ENCODE results near the gene C10orf88. TPM values are rescaled to one million over a fixed set of nuclear protein-coding genes. Genes with fewer than 3 reads are reported as not detected.
A peak's percentile ranks its signal among the peaks of the same experiment; 100 is the strongest.

Gene C10orf88
- total and polyA plus RNA-seq, 2 of the 8 experiments (the other 6 are each of a cell fraction or from before 2014, with no cell fraction given): 3.2 to 11.0 TPM

DNA sequence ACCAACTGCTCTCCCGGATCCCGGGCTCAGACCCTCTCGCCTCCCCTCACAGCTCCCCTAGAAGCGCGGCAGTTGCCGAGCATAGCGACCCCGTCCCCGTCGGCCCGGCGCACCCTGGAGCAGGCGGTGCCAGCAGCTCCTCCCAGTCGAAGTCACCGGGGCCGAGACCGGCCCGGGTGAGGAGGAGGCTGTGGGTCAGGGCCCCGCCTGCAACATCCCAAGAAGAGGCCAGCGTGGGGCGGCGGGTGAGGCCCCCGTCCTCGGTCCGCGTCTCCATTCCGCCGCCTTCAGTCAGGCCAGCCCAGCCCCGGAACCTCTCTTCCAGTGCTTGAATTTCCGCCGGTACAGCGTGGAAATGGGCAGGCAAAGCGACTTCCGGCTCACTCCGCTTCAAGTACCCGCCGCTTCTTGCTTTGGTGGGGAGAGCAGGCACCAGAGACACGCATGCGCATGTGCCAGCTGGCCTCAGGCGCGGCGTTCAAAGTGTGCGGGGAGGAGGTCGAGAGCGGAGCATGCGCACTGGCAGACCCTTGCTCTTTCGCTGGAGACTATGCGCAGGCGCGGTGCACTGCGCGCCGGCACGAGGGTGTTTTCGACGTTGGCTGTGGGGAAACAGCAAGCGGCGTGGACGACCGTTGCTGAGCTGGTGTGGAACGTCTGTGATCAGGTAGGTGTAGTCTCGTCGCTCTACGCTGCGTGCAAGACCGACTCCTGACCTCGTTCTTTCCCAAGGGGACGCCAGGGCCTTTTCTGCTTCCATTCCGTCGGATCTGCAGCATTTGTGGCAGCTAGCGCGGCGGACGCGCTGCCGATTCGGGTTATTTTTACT lies at the start of gene C10orf88 (continued):
- TF ChIP-seq, protein P1, sequence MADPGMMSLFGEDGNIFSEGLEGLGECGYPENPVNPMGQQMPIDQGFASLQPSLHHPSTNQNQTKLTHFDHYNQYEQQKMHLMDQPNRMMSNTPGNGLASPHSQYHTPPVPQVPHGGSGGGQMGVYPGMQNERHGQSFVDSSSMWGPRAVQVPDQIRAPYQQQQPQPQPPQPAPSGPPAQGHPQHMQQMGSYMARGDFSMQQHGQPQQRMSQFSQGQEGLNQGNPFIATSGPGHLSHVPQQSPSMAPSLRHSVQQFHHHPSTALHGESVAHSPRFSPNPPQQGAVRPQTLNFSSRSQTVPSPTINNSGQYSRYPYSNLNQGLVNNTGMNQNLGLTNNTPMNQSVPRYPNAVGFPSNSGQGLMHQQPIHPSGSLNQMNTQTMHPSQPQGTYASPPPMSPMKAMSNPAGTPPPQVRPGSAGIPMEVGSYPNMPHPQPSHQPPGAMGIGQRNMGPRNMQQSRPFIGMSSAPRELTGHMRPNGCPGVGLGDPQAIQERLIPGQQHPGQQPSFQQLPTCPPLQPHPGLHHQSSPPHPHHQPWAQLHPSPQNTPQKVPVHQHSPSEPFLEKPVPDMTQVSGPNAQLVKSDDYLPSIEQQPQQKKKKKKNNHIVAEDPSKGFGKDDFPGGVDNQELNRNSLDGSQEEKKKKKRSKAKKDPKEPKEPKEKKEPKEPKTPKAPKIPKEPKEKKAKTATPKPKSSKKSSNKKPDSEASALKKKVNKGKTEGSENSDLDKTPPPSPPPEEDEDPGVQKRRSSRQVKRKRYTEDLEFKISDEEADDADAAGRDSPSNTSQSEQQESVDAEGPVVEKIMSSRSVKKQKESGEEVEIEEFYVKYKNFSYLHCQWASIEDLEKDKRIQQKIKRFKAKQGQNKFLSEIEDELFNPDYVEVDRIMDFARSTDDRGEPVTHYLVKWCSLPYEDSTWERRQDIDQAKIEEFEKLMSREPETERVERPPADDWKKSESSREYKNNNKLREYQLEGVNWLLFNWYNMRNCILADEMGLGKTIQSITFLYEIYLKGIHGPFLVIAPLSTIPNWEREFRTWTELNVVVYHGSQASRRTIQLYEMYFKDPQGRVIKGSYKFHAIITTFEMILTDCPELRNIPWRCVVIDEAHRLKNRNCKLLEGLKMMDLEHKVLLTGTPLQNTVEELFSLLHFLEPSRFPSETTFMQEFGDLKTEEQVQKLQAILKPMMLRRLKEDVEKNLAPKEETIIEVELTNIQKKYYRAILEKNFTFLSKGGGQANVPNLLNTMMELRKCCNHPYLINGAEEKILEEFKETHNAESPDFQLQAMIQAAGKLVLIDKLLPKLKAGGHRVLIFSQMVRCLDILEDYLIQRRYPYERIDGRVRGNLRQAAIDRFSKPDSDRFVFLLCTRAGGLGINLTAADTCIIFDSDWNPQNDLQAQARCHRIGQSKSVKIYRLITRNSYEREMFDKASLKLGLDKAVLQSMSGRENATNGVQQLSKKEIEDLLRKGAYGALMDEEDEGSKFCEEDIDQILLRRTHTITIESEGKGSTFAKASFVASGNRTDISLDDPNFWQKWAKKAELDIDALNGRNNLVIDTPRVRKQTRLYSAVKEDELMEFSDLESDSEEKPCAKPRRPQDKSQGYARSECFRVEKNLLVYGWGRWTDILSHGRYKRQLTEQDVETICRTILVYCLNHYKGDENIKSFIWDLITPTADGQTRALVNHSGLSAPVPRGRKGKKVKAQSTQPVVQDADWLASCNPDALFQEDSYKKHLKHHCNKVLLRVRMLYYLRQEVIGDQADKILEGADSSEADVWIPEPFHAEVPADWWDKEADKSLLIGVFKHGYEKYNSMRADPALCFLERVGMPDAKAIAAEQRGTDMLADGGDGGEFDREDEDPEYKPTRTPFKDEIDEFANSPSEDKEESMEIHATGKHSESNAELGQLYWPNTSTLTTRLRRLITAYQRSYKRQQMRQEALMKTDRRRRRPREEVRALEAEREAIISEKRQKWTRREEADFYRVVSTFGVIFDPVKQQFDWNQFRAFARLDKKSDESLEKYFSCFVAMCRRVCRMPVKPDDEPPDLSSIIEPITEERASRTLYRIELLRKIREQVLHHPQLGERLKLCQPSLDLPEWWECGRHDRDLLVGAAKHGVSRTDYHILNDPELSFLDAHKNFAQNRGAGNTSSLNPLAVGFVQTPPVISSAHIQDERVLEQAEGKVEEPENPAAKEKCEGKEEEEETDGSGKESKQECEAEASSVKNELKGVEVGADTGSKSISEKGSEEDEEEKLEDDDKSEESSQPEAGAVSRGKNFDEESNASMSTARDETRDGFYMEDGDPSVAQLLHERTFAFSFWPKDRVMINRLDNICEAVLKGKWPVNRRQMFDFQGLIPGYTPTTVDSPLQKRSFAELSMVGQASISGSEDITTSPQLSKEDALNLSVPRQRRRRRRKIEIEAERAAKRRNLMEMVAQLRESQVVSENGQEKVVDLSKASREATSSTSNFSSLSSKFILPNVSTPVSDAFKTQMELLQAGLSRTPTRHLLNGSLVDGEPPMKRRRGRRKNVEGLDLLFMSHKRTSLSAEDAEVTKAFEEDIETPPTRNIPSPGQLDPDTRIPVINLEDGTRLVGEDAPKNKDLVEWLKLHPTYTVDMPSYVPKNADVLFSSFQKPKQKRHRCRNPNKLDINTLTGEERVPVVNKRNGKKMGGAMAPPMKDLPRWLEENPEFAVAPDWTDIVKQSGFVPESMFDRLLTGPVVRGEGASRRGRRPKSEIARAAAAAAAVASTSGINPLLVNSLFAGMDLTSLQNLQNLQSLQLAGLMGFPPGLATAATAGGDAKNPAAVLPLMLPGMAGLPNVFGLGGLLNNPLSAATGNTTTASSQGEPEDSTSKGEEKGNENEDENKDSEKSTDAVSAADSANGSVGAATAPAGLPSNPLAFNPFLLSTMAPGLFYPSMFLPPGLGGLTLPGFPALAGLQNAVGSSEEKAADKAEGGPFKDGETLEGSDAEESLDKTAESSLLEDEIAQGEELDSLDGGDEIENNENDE (IDR thresholded peaks at IDR 0.05; ENCODE audit: insufficient replicate concordance, low read length): no peak
- TF ChIP-seq NRF1 (IDR thresholded peaks at IDR 0.05; ENCODE audit: low read depth, low read length) (peak; percentile 100), GABPA (IDR thresholded peaks at IDR 0.05; ENCODE audit: borderline replicate concordance, insufficient read depth, low read length) (peak; percentile 97), CREB1 (IDR thresholded peaks at IDR 0.05) (peak; percentile 75), POU5F1 (IDR thresholded peaks at IDR 0.05; ENCODE audit: low read depth, low read length) (no peak), KDM1A (IDR thresholded peaks at IDR 0.05; ENCODE audit: borderline replicate concordance, low read length) (peak; percentile 45; the same call in 1 of the 2 replicates), TBP (IDR thresholded peaks at IDR 0.05; ENCODE audit: low read depth, low read length) (peak; percentile 90)
- TF ChIP-seq, protein P2, sequence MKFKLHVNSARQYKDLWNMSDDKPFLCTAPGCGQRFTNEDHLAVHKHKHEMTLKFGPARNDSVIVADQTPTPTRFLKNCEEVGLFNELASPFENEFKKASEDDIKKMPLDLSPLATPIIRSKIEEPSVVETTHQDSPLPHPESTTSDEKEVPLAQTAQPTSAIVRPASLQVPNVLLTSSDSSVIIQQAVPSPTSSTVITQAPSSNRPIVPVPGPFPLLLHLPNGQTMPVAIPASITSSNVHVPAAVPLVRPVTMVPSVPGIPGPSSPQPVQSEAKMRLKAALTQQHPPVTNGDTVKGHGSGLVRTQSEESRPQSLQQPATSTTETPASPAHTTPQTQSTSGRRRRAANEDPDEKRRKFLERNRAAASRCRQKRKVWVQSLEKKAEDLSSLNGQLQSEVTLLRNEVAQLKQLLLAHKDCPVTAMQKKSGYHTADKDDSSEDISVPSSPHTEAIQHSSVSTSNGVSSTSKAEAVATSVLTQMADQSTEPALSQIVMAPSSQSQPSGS (IDR thresholded peaks at IDR 0.05; ENCODE audit: low read length): no peak
